HepG2 (cell line): Measurements from ENCODE around the gene CENPP. TPM values are rescaled to one million over a fixed set of nuclear protein-coding genes. Genes with fewer than 3 reads are reported as not detected.

ENCODE experiments used
- ATAC-seq: fragments of 200-7000 bp; cut with Tn5 transposase; 3 replicates; pipeline ENCODE4 v1.9.1; 2020; ENCODE audit warnings: mild to moderate bottlenecking, moderate library complexity
- BruUV-seq: library from RNA; stranded (reverse); fragments of 400-500 nt; replicated peaks from 2 replicates; lab custom pipeline; 2021; lab: Mats Ljungman, UMichigan
- CTCF ChIA-PET: fragments of 300-600 bp; formaldehyde crosslinking; extraction: SDS; loops from one replicate; lab custom pipeline; 2021; ENCODE audit warnings: low total read pairs, inconsistent platforms, low intra/inter-chr PET ratio; lab: Yijun Ruan, JAX
- POLR2A ChIA-PET: fragments of 350-600 bp; sonication (Branson Sonifier 250); formaldehyde crosslinking; loops from one replicate; lab custom pipeline; 2020; ENCODE audit warnings: antibody characterized with exemption, inconsistent platforms; lab: Yijun Ruan, JAX
- DNase-seq: peaks from one replicate; pipeline ENCODE4 v3.0.0-alpha.2; 2015; ENCODE audit warnings: low spot score
- FAIRE-seq: peaks from 3 replicates; lab custom pipeline; 2011; peaks lifted over from hg19 to GRCh38; lab: Jason Lieb, UNC
- H2AFZ ChIP-seq: one replicate; pipeline ENCODE4 v1.6.1; 2011; ENCODE audit warnings: low read length, inconsistent platforms
- H3K27ac ChIP-seq: fragments of 300-600 bp; 3 replicates; pipeline ENCODE4 v1.8.0; 2011; ENCODE audit warnings: mixed run types, mild to moderate bottlenecking, mixed read lengths, low read length, inconsistent platforms; ENCODE audit not compliant: insufficient read depth; ENCODE audit errors: extremely low read length
- H3K27me3 ChIP-seq, 2 experiments: fragments of 200-600 bp in 1 of 2; 2 replicates in 1 of 2; 3 replicates in 1 of 2; pipeline versions ENCODE4 v1.6.0 to v1.8.0; 2011; ENCODE audit warnings: low read length in 2 of 2, mild to moderate bottlenecking in 2 of 2, moderate library complexity in 2 of 2, inconsistent platforms in 1 of 2; ENCODE audit not compliant: insufficient read depth in 2 of 2, control insufficient read depth in 1 of 2
- H3K36me3 ChIP-seq, 2 experiments: fragments of 200-600 bp in 1 of 2; replicated peaks in 1 of 2; 2 replicates in 1 of 2; 3 replicates in 1 of 2; pipeline versions ENCODE4 v1.5.1 to v1.8.0; 2011; ENCODE audit warnings: low read length in 2 of 2, inconsistent platforms in 1 of 2; ENCODE audit not compliant: insufficient read depth in 2 of 2, control insufficient read depth in 1 of 2
- H3K4me1 ChIP-seq: 2 replicates; pipeline ENCODE4 v1.5.1; 2012; ENCODE audit warnings: low read length, inconsistent platforms; ENCODE audit not compliant: insufficient read depth
- H3K4me2 ChIP-seq: 2 replicates; pipeline ENCODE4 v1.6.0; 2011; ENCODE audit warnings: low read depth, low read length, inconsistent platforms
- H3K4me3 ChIP-seq, 3 experiments: fragments of 200-600 bp in 1 of 3; sonication (generic), shearing (Covaris generic) in 1 of 3; replicated peaks in 1 of 3; 2 replicates each; pipeline ENCODE4 v1.5.1; 2011 to 2016; ENCODE audit warnings: low read length in 3 of 3, inconsistent platforms in 2 of 3, low read depth in 2 of 3, mild to moderate bottlenecking in 2 of 3, control low read depth in 1 of 3, mixed read lengths in 1 of 3; ENCODE audit not compliant: insufficient read depth in 1 of 3
- H3K79me2 ChIP-seq: one replicate; pipeline ENCODE4 v1.6.1; 2011; ENCODE audit warnings: low read length, inconsistent platforms; ENCODE audit not compliant: insufficient read depth
- H3K9ac ChIP-seq: 2 replicates; pipeline ENCODE4 v1.6.0; 2011; ENCODE audit warnings: mild to moderate bottlenecking, low read depth, low read length, inconsistent platforms; ENCODE audit not compliant: insufficient read depth
- H3K9me3 ChIP-seq: 2 replicates; pipeline ENCODE4 v1.5.1; 2012; ENCODE audit warnings: mild to moderate bottlenecking, low read length
- H4K20me1 ChIP-seq: 2 replicates; pipeline ENCODE4 v1.6.0; 2011; ENCODE audit warnings: inconsistent platforms, mild to moderate bottlenecking, low read length, moderate library complexity; ENCODE audit not compliant: insufficient read depth
- ATF1 ChIP-seq: IDR thresholded peaks from 2 replicates; pipeline ENCODE4 v1.6.1; 2016; ENCODE audit warnings: mild to moderate bottlenecking, control low read depth
- ATF5 ChIP-seq: sonication (generic); formaldehyde crosslinking; IDR thresholded peaks from 2 replicates; pipeline ENCODE4 v1.4.0; 2020; ENCODE audit warnings: mild to moderate bottlenecking, low read depth, missing genetic modification reagents
- EP300 ChIP-seq, 3 experiments: sonication (generic) in 1 of 3; formaldehyde crosslinking in 1 of 3; IDR thresholded peaks; 2 replicates each; pipeline versions ENCODE4 v1.5.1 to v1.6.1; 2011 to 2020; ENCODE audit warnings: low read depth in 2 of 3, low read length in 2 of 3, borderline replicate concordance in 1 of 3, improper control_type of control experiment in 1 of 3, mild to moderate bottlenecking in 1 of 3, missing genetic modification reagents in 1 of 3, moderate library complexity in 1 of 3
- HOXA5 ChIP-seq: sonication (generic); formaldehyde crosslinking; IDR thresholded peaks from 2 replicates; pipeline ENCODE4 v1.4.0; 2020; ENCODE audit warnings: missing genetic modification reagents
- IRX3 ChIP-seq: sonication (generic); formaldehyde crosslinking; IDR thresholded peaks from 2 replicates; pipeline ENCODE4 v1.8.1; 2023; ENCODE audit warnings: mild to moderate bottlenecking, low read depth, missing genetic modification reagents, borderline replicate concordance
- MEF2D ChIP-seq: sonication (generic); formaldehyde crosslinking; IDR thresholded peaks from 2 replicates; pipeline ENCODE4 v1.5.1; 2020; ENCODE audit warnings: mild to moderate bottlenecking, missing genetic modification reagents
- MIXL1 ChIP-seq: IDR thresholded peaks from 2 replicates; pipeline ENCODE4 v1.6.1; 2016
- MXD3 ChIP-seq: IDR thresholded peaks from 2 replicates; pipeline ENCODE4 v1.6.1; 2016; ENCODE audit warnings: mild to moderate bottlenecking, missing biosample characterization, missing genetic modification reagents
- MXI1 ChIP-seq: IDR thresholded peaks from 3 replicates; pipeline ENCODE4 v1.6.1; 2012; ENCODE audit warnings: low read depth, low read length, inconsistent platforms, borderline replicate concordance
- PLSCR1 ChIP-seq: sonication (generic); formaldehyde crosslinking; IDR thresholded peaks from 2 replicates; pipeline ENCODE4 v1.5.0; 2020; ENCODE audit warnings: missing genetic modification reagents, mild to moderate bottlenecking, borderline replicate concordance
- ZBTB43 ChIP-seq: sonication (generic); formaldehyde crosslinking; conservative IDR thresholded peaks from 2 replicates; pipeline ENCODE4 v1.4.0; 2020; ENCODE audit warnings: missing genetic modification reagents
- ZKSCAN1 ChIP-seq: fragments of 150-350 bp; IDR thresholded peaks from 2 replicates; pipeline ENCODE4 v1.6.1; 2014; ENCODE audit warnings: low read length
- ZNF121 ChIP-seq: sonication (generic); formaldehyde crosslinking; IDR thresholded peaks from 2 replicates; pipeline ENCODE4 v1.5.0; 2020; ENCODE audit warnings: mild to moderate bottlenecking, missing genetic modification reagents
- ZNF326 ChIP-seq: sonication (generic); formaldehyde crosslinking; IDR thresholded peaks from 2 replicates; pipeline ENCODE4 v1.4.0; 2020; ENCODE audit warnings: missing genetic modification reagents, borderline replicate concordance
- ZNF430 ChIP-seq: sonication (generic); formaldehyde crosslinking; IDR thresholded peaks from 2 replicates; pipeline ENCODE4 v1.9.0; 2021; ENCODE audit warnings: mild to moderate bottlenecking, missing genetic modification reagents
- ZNF597 ChIP-seq: sonication (generic); formaldehyde crosslinking; IDR thresholded peaks from 2 replicates; pipeline ENCODE4 v1.5.0; 2020; ENCODE audit warnings: missing genetic modification reagents
- WGBS: methylation state at CpG from one replicate; pipeline ENCODE4 v1.1.6; 2017; ENCODE audit warnings: low lambda C conversion rate; 5-methylcytosine and 5-hydroxymethylcytosine counted together
- in situ Hi-C: cut with HindIII; loops from 2 replicates; pipeline ENCODE4 v1.10.0; 2017; ENCODE audit warnings: low pct_unique_long_range_greater_than_20kb; ENCODE audit not compliant: extremely low pct_ligation_motif_present
- intact Hi-C: fragments of 100-400 bp; cut with micrococcal nuclease; formaldehyde crosslinking; loops from one replicate; pipeline ENCODE4 v1.10.0; 2022; ENCODE audit not compliant: unreplicated experiment
- polyA plus RNA-seq, 8 experiments: library from polyadenylated mRNA; depleted of rRNA in 3 of 8; stranded (reverse) in 7 of 8; unstranded in 1 of 8; fragments of >200 nt; fragmentation: Illumina TruSeq in 4 of 8; extraction: Trizol in 4 of 8; gene quantifications; 2 replicates each; pipeline versions ENCODE4 v1.2.1 to v1.2.3, GENCODE V29; 2011 to 2016; ENCODE audit warnings: low read depth in 4 of 8, missing spikeins in 1 of 8, mixed read lengths in 1 of 8; ENCODE audit not compliant: insufficient read depth in 1 of 8
- total RNA-seq, 5 experiments: library from RNA; depleted of rRNA; stranded (reverse); fragments of >200 nt; fragmentation: Illumina TruSeq; extraction: Trizol; gene quantifications; 2 replicates each; pipeline ENCODE4 v1.2.3, GENCODE V29; 2016; ENCODE audit warnings: low read depth in 1 of 5

CENPP gene
- total and polyA plus RNA-seq, 2 of the 13 experiments (the other 11 are each of a cell fraction or from before 2014, with no cell fraction given) = 2.0 to 11.4 TPM

- Histone ChIP-seq H3K36me3 (peaks cover 0 to 22% of the 10 kb centered on the region in 2 experiments; a peak in 3 of 5 replicates), H2AFZ (peak overlapping the region; percentile 84), H4K20me1 (no peaks in the 10 kb centered on the region), H3K27me3 (no peaks in the 10 kb centered on the region; a peak in 1 of 5 replicates), H3K4me2 (peak overlapping the region; percentile 94), H3K4me1 (peaks cover 40% of the 10 kb centered on the region), H3K27ac (peak overlapping the region; percentile 96), H3K4me3 (peak overlapping the region; percentile 74 to 98 (median 93)), H3K9me3 (no peaks in the 10 kb centered on the region), H3K79me2 (peaks cover 29% of the 10 kb centered on the region), H3K9ac (peak overlapping the region; percentile 98)
- ATAC-seq = peak; percentile 71
- intact Hi-C loops = loop anchor here (2.0 kb wide), 1 partner anchor 310 kb away; no protein-coding TSS in a partner anchor
- no peak for DNase-seq
- ChIA-PET POLR2A (interaction anchor here (0.9 to 2.4 kb wide), 6 partner anchors 11 to 1132 kb away, joined by 3 to 12 read pairs (median 4); partner anchors contain the start of gene IPPK), CTCF (no interaction called here)
- in situ Hi-C loops = loop anchor here (10.0 kb wide), 1 partner anchor 310 kb away; no protein-coding TSS in a partner anchor
- no peak for FAIRE-seq
- WGBS = 4% methylated on average over 12 of the region's 12 CpGs
- TSS peak; percentile 79 for BruUV-seq
- TF ChIP-seq ZNF430 (CRISPR knock-in tag) (no peak), MXI1 (no peak; the same call in 2 of the 3 replicates), ZNF121 (CRISPR knock-in tag) (no peak), ZNF326 (no peak), HOXA5 (CRISPR knock-in tag) (no peak), MEF2D (CRISPR knock-in tag) (no peak), IRX3 (CRISPR knock-in tag) (no peak), ATF5 (CRISPR knock-in tag) (no peak), MIXL1 (CRISPR knock-in tag) (no peak), ZKSCAN1 (no peak), EP300 (IDR thresholded peaks at IDR 0.05; ENCODE audit: low read depth in 2 of 2, low read length in 2 of 2) (no peak), EP300 (CRISPR knock-in tag; IDR thresholded peaks at IDR 0.05; ENCODE audit: borderline replicate concordance) (no peak), ATF1 (no peak), ZBTB43 (CRISPR knock-in tag) (no peak), ZNF597 (CRISPR knock-in tag) (no peak), PLSCR1 (CRISPR knock-in tag) (0 out of 2 replicates have a peak, but pooled peaks have one; percentile 21), MXD3 (CRISPR knock-in tag) (no peak)
Observed at GRCh38 chr9:92324889-92325268, 874 bp upstream of the CENPP start.
